GM12878 (cell line): ENCODE results near the gene ESR2.

Experiments
- CBFB ChIP-seq: IDR thresholded peaks from 2 replicates; pipeline ENCODE4 v1.6.1; 2016; ENCODE audit warnings: antibody characterized with exemption, low read depth
- CTCF ChIP-seq, 3 experiments: IDR thresholded peaks in 2 of 3; conservative IDR thresholded peaks in 1 of 3; 2 replicates each; pipeline ENCODE4 v1.5.1; 2011; ENCODE audit warnings: low read depth in 3 of 3, low read length in 3 of 3, mild to moderate bottlenecking in 3 of 3, control low read depth in 2 of 3, moderate library complexity in 2 of 3, inconsistent platforms in 1 of 3, mixed read lengths in 1 of 3; ENCODE audit not compliant: control insufficient read depth in 2 of 3, insufficient read depth in 1 of 3; ENCODE audit errors: extremely low read depth in 1 of 3
- MAX ChIP-seq: IDR thresholded peaks from 2 replicates; pipeline ENCODE4 v1.6.1; 2012; ENCODE audit warnings: low read depth, low read length, improper control_type of control experiment
- PBX3 ChIP-seq: IDR thresholded peaks from 2 replicates; pipeline ENCODE4 v1.6.1; 2011; ENCODE audit warnings: mild to moderate bottlenecking, low read depth, low read length, moderate library complexity; ENCODE audit not compliant: insufficient replicate concordance
- POLR2A ChIP-seq: IDR thresholded peaks from 2 replicates; pipeline ENCODE4 v1.6.1; 2011; ENCODE audit warnings: low read depth, mild to moderate bottlenecking, low read length
- RAD51 ChIP-seq: fragments of 450-650 bp; IDR thresholded peaks from 2 replicates; pipeline ENCODE4 v1.6.1; 2016; ENCODE audit warnings: moderate library complexity, mild to moderate bottlenecking, inconsistent platforms
- RELB ChIP-seq: fragments of 450-650 bp; IDR thresholded peaks from 2 replicates; pipeline ENCODE4 v1.6.1; 2017; ENCODE audit warnings: low read depth, mild to moderate bottlenecking, moderate library complexity
- REST ChIP-seq: IDR thresholded peaks from 2 replicates; pipeline ENCODE4 v1.6.1; 2012; ENCODE audit warnings: mild to moderate bottlenecking, low read depth, low read length
- SMC3 ChIP-seq: IDR thresholded peaks from 2 replicates; pipeline ENCODE4 v1.6.1; 2011; ENCODE audit warnings: low read length, improper control_type of control experiment, borderline replicate concordance
- YBX1 ChIP-seq: fragments of 450-650 bp; IDR thresholded peaks from 2 replicates; pipeline ENCODE4 v1.6.1; 2016; ENCODE audit warnings: antibody characterized with exemption
- YY1 ChIP-seq: IDR thresholded peaks from 2 replicates; pipeline ENCODE4 v1.6.1; 2011; ENCODE audit warnings: low read depth, mild to moderate bottlenecking, low read length
- ZNF384 ChIP-seq: IDR thresholded peaks from 2 replicates; pipeline ENCODE4 v1.6.1; 2012; ENCODE audit warnings: low read depth, mild to moderate bottlenecking, low read length, improper control_type of control experiment, borderline replicate concordance

- TF ChIP-seq POLR2A = no peak
- TF ChIP-seq MAX = no peak
- TF ChIP-seq PBX3 = no peak
- no peak for TF ChIP-seq YBX1
- TF ChIP-seq CTCF (IDR thresholded peaks at IDR 0.05 in 2 of 3, conservative IDR thresholded peaks at IDR 0.05 in 1 of 3; ENCODE audit: control insufficient read depth in 2 of 3, extremely low read depth in 1 of 3, insufficient read depth in 1 of 3, low read depth in 3 of 3, low read length in 3 of 3) = no peak
- no peak for TF ChIP-seq REST
- no peak for TF ChIP-seq ZNF384
- TF ChIP-seq YY1 = no peak
- TF ChIP-seq CBFB = no peak
- no peak for TF ChIP-seq SMC3
- TF ChIP-seq RAD51 = no peak
- no peak for TF ChIP-seq RELB
Observed at GRCh38 chr14:64289571-64289970, 4.6 kb downstream of the ESR2 start.
